ENCODE measurements around the gene ZNF662.

Gene ZNF662

DNA sequence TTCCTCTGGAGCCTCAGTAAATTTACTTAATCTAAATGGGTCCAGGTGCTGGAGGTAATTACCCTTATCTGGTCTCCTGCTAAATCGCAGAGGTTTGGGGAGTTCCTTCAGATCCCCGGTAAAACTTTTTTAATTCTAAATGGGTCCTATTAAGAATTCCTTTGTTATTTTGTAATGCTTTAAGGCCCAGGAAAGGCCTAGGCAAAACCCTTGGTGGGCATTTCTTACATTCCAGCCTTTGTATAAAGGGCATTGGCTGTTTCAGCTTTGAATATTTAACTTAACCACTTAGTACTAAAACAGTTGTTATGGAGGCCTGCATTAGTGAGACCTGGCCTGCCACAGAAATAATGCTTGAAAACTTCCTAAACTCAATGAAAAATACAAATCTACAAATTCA lies 14.9 kb upstream of the ZNF662 start:
- Histone ChIP-seq H3K27ac (ENCODE audit: low read depth, low read length) (peak overlapping the region; percentile 94), H3K4me3 (ENCODE audit: low read depth, low read length) (no peak overlapping the region), H3K27me3 (ENCODE audit: control insufficient read depth, insufficient read depth, low read length) (no peaks in the 10 kb centered on the region), H3K9me3 (ENCODE audit: control insufficient read depth, insufficient read depth, low read depth, low read length) (no peaks in the 10 kb centered on the region), H3K9ac (ENCODE audit: low read length) (peak overlapping the region; percentile 25), H3K36me3 (ENCODE audit: control insufficient read depth, insufficient read depth, low read length) (no peaks in the 10 kb centered on the region), H3K4me1 (ENCODE audit: control insufficient read depth, insufficient read depth, low read length) (peaks cover 39% of the 10 kb centered on the region)

DNA sequence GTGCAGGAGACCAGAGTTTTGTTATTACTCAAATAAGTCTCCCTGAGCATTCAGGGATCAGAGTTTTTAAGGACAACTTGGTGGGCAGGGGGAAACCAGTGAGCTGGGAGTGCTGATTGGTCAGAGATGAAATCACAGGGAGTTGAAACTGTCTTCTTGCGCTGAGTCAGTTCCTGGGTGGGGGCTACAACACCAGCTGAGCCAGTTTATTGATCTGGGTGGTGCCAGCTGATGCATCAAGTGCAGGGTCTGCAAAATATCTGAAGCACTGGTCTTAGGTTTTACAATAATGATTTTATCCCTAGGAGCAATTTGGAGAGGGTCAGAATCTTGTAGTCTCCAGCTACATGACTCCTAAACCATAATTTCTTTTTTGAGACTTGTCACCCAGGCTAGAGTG lies 13.8 kb upstream of the ZNF662 start:
- Histone ChIP-seq H3K4me1 (ENCODE audit: control insufficient read depth, insufficient read depth, low read length) (peaks cover 32% of the 10 kb centered on the region), H3K27ac (ENCODE audit: low read depth, low read length) (peak overlapping the region; percentile 94), H3K9ac (ENCODE audit: low read length) (no peak overlapping the region), H3K4me3 (ENCODE audit: low read depth, low read length) (no peak overlapping the region), H3K36me3 (ENCODE audit: control insufficient read depth, insufficient read depth, low read length) (no peaks in the 10 kb centered on the region), H3K9me3 (ENCODE audit: control insufficient read depth, insufficient read depth, low read depth, low read length) (no peaks in the 10 kb centered on the region), H3K27me3 (ENCODE audit: control insufficient read depth, insufficient read depth, low read length) (no peaks in the 10 kb centered on the region)

DNA sequence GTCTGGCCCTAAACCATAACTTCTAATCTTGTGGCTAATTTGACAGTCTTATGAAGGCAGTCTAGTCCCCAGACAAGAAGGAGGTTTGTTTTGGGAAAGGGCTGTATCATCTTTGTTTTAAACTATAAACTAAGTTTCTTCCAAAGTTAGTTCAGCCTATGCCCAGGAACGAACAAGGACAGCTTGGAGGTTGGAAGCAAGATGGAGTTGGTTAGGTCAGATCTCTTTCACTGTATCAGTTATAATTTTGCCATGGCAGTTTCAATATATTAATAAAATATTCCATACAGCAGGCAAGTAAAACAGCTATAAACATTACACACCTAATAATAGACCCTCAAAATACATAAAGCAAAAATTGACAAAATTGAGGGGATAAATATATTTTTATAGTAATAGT lies 13.1 kb upstream of the ZNF662 start:
- H3K4me3 ChIP-seq (ENCODE audit: low read depth, low read length) = no peak overlapping the region
- H3K27ac ChIP-seq (ENCODE audit: low read depth, low read length) = no peak overlapping the region
- no peaks in the 10 kb centered on the region for H3K27me3 ChIP-seq (ENCODE audit: control insufficient read depth, insufficient read depth, low read length)
- peaks cover 32% of the 10 kb centered on the region for H3K4me1 ChIP-seq (ENCODE audit: control insufficient read depth, insufficient read depth, low read length)
- H3K9me3 ChIP-seq (ENCODE audit: control insufficient read depth, insufficient read depth, low read depth, low read length) = 0 out of 2 replicates have a peak, but pooled peaks cover 3% of the 10 kb centered on the region
- H3K9ac ChIP-seq (ENCODE audit: low read length) = no peak overlapping the region
- H3K36me3 ChIP-seq (ENCODE audit: control insufficient read depth, insufficient read depth, low read length) = no peaks in the 10 kb centered on the region

DNA sequence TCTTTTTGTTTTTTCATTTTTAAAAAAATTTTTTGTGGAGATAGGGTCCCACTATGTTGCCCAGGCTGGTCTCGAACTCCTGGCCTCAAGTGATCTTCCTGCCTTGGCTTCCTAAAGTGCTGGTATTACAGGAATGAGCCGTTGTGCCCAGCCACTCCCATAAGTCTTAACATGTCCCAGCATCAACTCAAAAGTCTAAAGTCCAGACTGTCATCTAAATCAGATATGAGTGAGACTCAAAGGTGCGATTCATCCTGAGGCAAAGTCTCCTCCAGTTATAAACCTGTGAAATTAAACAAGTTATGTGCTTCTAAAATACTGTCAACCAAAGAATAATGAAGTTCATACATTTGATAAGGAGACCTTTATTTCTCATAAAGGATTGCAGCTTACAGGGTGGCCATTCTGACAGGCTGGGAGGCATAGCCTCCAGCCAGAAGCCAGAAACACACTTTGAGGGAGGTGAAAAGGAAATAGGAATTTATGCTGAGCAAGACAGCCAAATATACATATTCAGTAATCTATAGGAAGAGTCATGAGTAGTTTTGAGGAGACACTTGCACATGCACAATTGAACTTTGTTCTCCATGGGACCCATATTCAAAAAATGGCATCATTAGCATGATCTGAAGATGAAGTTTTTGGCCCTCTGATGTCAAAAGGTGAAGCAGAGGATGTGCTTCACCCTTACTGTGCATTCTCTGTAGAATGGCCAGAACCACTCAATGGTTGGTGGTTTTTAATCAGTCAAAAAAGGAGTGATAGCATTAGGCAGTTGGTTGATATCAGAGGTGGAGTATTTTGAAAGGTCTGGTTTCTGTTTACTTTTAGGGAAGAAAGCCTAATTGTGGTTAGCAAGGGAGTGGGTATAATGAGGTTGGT lies 11.0 kb upstream of the ZNF662 start:
- Histone ChIP-seq H3K4me1 (ENCODE audit: control insufficient read depth, insufficient read depth, low read length) (peaks cover 32% of the 10 kb centered on the region), H3K36me3 (ENCODE audit: control insufficient read depth, insufficient read depth, low read length) (no peaks in the 10 kb centered on the region), H3K27me3 (ENCODE audit: control insufficient read depth, insufficient read depth, low read length) (no peaks in the 10 kb centered on the region), H3K9me3 (ENCODE audit: control insufficient read depth, insufficient read depth, low read depth, low read length) (0 out of 2 replicates have a peak, but pooled peaks cover 3% of the 10 kb centered on the region), H3K27ac (ENCODE audit: low read depth, low read length) (no peak overlapping the region), H3K9ac (ENCODE audit: low read length) (no peak overlapping the region), H3K4me3 (ENCODE audit: low read depth, low read length) (no peak overlapping the region)

DNA sequence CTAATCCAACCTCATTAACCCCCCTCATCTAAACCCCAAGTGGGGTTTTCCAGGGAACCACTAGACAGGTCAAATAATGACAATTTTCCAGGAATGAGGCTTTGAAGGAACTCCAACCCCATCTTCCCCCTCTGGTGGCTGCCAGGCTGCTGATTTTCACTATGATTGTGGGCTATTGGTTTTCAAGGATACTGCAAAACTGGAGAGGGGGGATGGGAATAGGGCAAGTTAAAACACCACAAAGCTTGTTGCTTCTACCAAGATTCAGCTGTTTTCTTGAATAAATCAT lies 10.4 kb upstream of the ZNF662 start:
- H3K4me3 ChIP-seq (ENCODE audit: low read depth, low read length) = no peak overlapping the region
- H3K27me3 ChIP-seq (ENCODE audit: control insufficient read depth, insufficient read depth, low read length) = no peaks in the 10 kb centered on the region
- H3K36me3 ChIP-seq (ENCODE audit: control insufficient read depth, insufficient read depth, low read length) = no peaks in the 10 kb centered on the region
- H3K9me3 ChIP-seq (ENCODE audit: control insufficient read depth, insufficient read depth, low read depth, low read length) = peaks cover 3% of the 10 kb centered on the region; the same call in 1 of the 2 replicates
- H3K9ac ChIP-seq (ENCODE audit: low read length) = no peak overlapping the region
- peaks cover 26% of the 10 kb centered on the region for H3K4me1 ChIP-seq (ENCODE audit: control insufficient read depth, insufficient read depth, low read length)
- H3K27ac ChIP-seq (ENCODE audit: low read depth, low read length) = no peak overlapping the region

DNA sequence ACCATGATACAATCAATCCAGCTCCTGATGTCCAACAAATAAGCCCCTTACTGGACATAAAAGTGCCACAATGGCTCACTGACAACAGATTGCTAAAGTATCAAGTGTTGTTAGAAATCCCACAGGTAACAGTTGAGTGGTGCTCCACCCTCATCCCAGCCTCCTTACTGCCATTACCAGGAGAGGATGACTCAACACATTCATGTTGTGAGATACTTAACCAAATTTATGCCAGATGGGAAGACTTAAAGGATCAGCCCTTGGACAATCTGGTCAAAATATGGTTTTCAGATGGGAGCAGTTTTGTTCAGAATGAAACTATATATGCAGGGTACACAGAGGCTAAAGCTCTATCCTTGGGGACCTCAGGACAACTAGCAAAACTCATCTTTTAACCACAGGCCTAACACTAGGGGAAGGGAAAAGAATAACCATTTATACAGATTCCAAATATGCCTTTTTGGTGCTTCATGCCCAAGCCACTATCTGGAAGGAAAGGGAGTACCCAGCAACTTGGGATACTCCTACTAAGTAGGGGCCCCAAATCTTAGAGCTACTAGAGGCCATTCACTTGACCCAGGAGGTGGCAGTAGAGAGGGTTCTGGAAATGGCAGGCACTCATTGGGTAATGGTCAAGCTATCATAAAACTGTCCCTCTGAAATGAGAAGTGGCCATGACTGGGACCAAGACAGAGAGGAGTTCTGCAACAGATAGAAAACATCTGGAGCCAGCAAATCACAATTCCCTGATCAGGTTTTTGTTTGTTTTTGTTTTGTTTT lies 6.9 kb upstream of the ZNF662 start:
- H3K9me3 ChIP-seq (ENCODE audit: control insufficient read depth, insufficient read depth, low read depth, low read length) = peaks cover 3% of the 10 kb centered on the region; the same call in 1 of the 2 replicates
- H3K36me3 ChIP-seq (ENCODE audit: control insufficient read depth, insufficient read depth, low read length) = no peaks in the 10 kb centered on the region
- no peaks in the 10 kb centered on the region for H3K27me3 ChIP-seq (ENCODE audit: control insufficient read depth, insufficient read depth, low read length)
- H3K4me3 ChIP-seq (ENCODE audit: low read depth, low read length) = no peak overlapping the region
- H3K4me1 ChIP-seq (ENCODE audit: control insufficient read depth, insufficient read depth, low read length) = 0 out of 2 replicates have a peak, but pooled peaks cover 10% of the 10 kb centered on the region
- H3K27ac ChIP-seq (ENCODE audit: low read depth, low read length) = no peak overlapping the region
- H3K9ac ChIP-seq (ENCODE audit: low read length) = no peak overlapping the region

DNA sequence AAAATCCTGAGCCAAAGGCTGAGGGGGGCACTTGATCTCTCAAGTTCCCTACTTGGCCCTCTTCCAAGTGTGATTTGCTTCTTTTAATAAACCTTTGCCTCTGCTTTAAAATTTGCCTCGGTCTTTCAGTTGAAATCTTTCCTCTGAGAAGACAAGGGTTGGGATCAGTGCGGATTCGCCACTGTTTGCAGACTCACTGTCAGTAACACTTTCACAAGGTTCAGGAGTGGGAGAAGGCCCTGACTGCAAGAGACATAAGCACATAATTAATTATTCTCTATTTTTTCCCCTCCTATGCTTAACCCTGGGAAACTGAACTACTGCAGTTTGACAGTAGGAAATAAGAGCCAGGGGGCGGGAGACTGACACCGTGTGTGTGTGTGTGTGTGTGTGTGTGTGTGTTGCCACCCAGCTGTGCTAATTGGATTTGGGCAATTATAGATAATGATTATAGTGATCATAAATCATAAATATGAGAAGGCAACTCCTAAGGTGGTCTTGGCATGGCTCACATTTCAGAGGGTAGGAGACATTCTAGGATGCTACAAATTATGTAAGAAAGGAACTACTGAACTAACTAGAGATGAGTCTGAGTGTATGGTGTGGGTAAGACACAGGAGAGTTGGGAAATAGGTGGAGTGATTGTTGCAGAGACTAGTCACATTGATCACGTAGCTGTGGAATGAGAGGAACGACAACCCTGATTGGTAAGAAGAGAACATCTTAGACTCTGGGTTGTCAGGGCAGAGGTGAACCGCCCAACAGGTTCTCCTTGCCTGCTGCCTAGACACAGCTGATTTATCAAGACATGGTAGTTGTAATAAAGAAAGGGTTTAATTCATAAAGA lies 5.5 kb upstream of the ZNF662 start:
- H3K9me3 ChIP-seq (ENCODE audit: control insufficient read depth, insufficient read depth, low read depth, low read length) = peaks cover 3% of the 10 kb centered on the region; the same call in 1 of the 2 replicates

DNA sequence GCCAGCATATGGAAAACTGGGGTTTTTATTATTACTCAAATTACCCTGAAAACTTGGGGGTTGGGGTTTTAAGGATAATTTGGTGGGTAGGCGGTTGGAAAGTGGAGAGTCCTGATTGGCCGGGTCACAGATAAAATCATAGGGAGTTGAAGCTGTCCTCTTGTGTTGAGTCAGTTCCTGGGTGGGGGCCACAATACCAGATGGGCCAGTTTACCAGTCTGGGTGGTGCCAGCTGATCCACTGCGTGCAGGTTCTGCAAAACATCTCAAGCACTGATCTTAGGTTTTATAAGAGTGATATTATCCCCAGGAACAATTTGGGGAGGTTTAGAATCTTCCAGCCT lies 4.9 kb upstream of the ZNF662 start:
- Histone ChIP-seq H3K4me3 (ENCODE audit: low read depth, low read length) (no peak overlapping the region), H3K36me3 (ENCODE audit: control insufficient read depth, insufficient read depth, low read length) (no peaks in the 10 kb centered on the region), H3K27ac (ENCODE audit: low read depth, low read length) (no peak overlapping the region), H3K27me3 (ENCODE audit: control insufficient read depth, insufficient read depth, low read length) (no peaks in the 10 kb centered on the region), H3K9ac (ENCODE audit: low read length) (no peak overlapping the region), H3K4me1 (ENCODE audit: control insufficient read depth, insufficient read depth, low read length) (0 out of 2 replicates have a peak, but pooled peaks cover under 1% of the 10 kb centered on the region), H3K9me3 (ENCODE audit: control insufficient read depth, insufficient read depth, low read depth, low read length) (peaks cover 3% of the 10 kb centered on the region; the same call in 1 of the 2 replicates)

More for the DNA sequence above, 5.5 kb upstream of the ZNF662 start:
- no peaks in the 10 kb centered on the region for H3K27me3 ChIP-seq (ENCODE audit: control insufficient read depth, insufficient read depth, low read length)
- H3K4me1 ChIP-seq (ENCODE audit: control insufficient read depth, insufficient read depth, low read length) = 0 out of 2 replicates have a peak, but pooled peaks cover 7% of the 10 kb centered on the region
- H3K36me3 ChIP-seq (ENCODE audit: control insufficient read depth, insufficient read depth, low read length) = no peaks in the 10 kb centered on the region
- H3K4me3 ChIP-seq (ENCODE audit: low read depth, low read length) = no peak overlapping the region
- H3K27ac ChIP-seq (ENCODE audit: low read depth, low read length) = no peak overlapping the region
- H3K9ac ChIP-seq (ENCODE audit: low read length) = no peak overlapping the region

DNA sequence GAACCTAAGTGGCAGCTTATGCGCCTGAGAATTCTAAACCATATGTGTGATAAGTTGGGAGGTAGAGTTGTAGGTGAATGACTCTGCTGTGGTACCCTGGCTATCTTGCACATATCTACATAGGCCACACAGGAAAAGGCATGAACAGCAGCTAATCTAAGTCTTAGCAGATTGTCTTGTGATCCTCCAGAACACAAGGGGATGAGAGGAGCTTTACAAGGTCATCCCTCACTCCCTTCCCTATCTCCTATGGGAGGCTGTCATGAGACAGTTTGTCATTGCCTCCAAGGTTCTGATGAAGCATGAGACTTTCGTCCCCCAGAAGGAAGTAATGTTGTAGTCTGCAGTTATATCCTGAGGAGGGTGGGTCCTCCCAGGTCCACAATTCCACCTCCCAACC lies 3.7 kb upstream of the ZNF662 start:
- Histone ChIP-seq H3K9me3 (ENCODE audit: control insufficient read depth, insufficient read depth, low read depth, low read length) (peaks cover 3% of the 10 kb centered on the region; the same call in 1 of the 2 replicates), H3K4me1 (ENCODE audit: control insufficient read depth, insufficient read depth, low read length) (no peaks in the 10 kb centered on the region), H3K9ac (ENCODE audit: low read length) (no peak overlapping the region), H3K27ac (ENCODE audit: low read depth, low read length) (no peak overlapping the region), H3K4me3 (ENCODE audit: low read depth, low read length) (no peak overlapping the region), H3K27me3 (ENCODE audit: control insufficient read depth, insufficient read depth, low read length) (no peaks in the 10 kb centered on the region), H3K36me3 (ENCODE audit: control insufficient read depth, insufficient read depth, low read length) (no peaks in the 10 kb centered on the region)

DNA sequence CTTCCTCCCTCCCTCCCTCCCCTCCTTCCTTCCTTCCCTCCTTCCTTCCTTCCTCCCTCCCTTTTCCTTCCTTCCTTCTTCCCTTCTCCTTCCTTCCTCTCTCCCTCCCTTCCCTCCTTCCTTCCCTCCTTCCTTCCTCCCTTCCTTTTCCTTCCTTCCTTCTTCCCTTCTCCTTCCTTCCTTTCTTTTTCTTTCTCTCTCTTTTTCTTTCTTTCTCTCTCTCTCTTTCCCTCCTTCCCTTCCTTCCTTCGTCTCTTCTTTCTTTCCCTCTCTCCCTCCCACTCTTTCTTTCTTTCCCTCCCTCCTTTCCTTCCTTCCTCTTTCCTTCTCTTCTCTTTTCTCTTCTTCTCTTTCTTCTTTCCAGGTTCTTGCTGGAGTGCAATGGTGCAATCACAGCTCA lies 1.9 kb upstream of the ZNF662 start:
- H3K9ac ChIP-seq (ENCODE audit: low read length) = no peak overlapping the region
- H3K36me3 ChIP-seq (ENCODE audit: control insufficient read depth, insufficient read depth, low read length) = no peaks in the 10 kb centered on the region
- no peaks in the 10 kb centered on the region; the same call in 1 of the 2 replicates for H3K9me3 ChIP-seq (ENCODE audit: control insufficient read depth, insufficient read depth, low read depth, low read length)
- H3K4me1 ChIP-seq (ENCODE audit: control insufficient read depth, insufficient read depth, low read length) = no peaks in the 10 kb centered on the region
- no peak overlapping the region for H3K27ac ChIP-seq (ENCODE audit: low read depth, low read length)
- no peaks in the 10 kb centered on the region for H3K27me3 ChIP-seq (ENCODE audit: control insufficient read depth, insufficient read depth, low read length)
- H3K4me3 ChIP-seq (ENCODE audit: low read depth, low read length) = no peak overlapping the region

Measured in HUES6 (cell line).